PC-3 (cell line): ENCODE results near the gene XCR1.

Experiments
- EZH2 ChIP-seq: fragments of 300-600 bp; sonication (generic); IDR thresholded peaks from one replicate; pipeline ENCODE4 v1.6.1; 2017; ENCODE audit warnings: antibody characterized with exemption, mild to moderate bottlenecking, low read length; ENCODE audit not compliant: unreplicated experiment
- TF ChIP-seq, protein P1 (sequence below): fragments of 300-600 bp; sonication (generic); conservative IDR thresholded peaks from 2 replicates; pipeline ENCODE4 v1.5.1; 2017; ENCODE audit warnings: antibody characterized with exemption, low read depth, mild to moderate bottlenecking, low read length

DNA sequence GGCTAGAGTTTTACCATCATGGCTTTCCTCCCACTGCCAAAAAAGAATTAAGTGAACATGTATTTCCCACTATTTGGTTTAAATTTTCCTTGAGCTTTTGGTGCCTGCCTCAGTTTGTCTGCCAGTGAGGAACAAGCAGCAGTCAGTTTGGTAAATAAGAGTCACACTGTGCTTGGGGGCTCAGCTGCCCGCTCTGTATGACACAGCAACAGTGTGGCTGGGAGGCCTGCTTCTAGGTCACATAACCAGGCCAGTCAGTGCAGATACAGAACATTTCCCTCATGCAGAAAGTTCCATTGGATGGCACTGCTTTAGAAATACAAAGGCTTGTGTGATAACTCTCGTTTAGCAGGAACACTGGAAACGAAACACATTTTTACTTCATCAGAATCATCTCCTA lies 57.3 kb downstream of the XCR1 start:
- TF ChIP-seq, protein P1, sequence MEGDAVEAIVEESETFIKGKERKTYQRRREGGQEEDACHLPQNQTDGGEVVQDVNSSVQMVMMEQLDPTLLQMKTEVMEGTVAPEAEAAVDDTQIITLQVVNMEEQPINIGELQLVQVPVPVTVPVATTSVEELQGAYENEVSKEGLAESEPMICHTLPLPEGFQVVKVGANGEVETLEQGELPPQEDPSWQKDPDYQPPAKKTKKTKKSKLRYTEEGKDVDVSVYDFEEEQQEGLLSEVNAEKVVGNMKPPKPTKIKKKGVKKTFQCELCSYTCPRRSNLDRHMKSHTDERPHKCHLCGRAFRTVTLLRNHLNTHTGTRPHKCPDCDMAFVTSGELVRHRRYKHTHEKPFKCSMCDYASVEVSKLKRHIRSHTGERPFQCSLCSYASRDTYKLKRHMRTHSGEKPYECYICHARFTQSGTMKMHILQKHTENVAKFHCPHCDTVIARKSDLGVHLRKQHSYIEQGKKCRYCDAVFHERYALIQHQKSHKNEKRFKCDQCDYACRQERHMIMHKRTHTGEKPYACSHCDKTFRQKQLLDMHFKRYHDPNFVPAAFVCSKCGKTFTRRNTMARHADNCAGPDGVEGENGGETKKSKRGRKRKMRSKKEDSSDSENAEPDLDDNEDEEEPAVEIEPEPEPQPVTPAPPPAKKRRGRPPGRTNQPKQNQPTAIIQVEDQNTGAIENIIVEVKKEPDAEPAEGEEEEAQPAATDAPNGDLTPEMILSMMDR: no peak
- no peak for TF ChIP-seq EZH2
